ENCODE results near the gene LONRF3. TPM values are rescaled to one million over a fixed set of nuclear protein-coding genes. Genes with fewer than 3 reads are reported as not detected.

LONRF3 gene
- total and polyA plus RNA-seq, 2 of the 13 experiments (the other 11 are each of a cell fraction or from before 2014, with no cell fraction given), result 4.8 to 11.6 TPM

DNA sequence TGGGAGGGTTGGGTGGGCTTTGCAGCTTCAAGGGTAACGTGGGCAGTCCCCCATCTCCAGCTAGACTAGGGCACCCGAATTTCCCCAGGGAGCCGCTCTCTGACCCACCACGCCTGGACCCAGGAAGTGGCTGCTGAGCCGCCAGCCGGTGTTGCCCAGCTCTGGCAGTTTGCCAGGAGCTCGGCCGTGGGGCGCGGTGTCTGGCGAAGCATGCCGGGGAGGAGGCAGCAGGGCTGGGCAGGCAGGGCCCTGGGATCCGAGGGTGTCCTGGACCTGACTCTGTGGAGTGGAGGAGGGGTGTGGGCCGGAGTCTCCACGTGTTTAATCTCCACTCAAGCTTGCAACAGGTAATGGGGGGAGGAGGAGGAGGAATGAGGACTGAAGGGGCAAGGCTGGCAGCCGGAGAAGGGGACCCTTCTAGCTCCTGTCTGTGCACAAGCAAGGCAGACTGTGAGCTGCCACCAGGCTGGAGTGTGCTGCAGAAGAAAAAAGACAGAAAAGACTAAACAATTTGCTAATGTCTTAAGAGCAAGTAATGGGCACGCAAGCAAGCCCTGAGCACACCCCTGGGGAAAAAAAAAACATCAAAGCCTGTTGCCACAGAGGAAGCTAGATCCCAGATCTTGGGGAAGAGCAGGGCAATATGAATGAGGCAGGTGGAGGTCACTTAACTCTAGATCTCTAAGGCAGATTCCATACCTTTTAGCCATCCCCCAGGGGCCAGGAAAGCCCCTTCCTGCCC is 2.4 kb downstream of the LONRF3 start (continued):
- no peak for TF ChIP-seq SAFB2 (CRISPR knock-in tag; IDR thresholded peaks at IDR 0.05; ENCODE audit: borderline replicate concordance, low read depth)
- no peak for TF ChIP-seq KAT8 (CRISPR knock-in tag; IDR thresholded peaks at IDR 0.05)
- TF ChIP-seq RBM39 (IDR thresholded peaks at IDR 0.05; ENCODE audit: low read depth, low read length, poor library complexity, severe bottlenecking), result peak; percentile 32
- no peak for TF ChIP-seq KMT2A (CRISPR knock-in tag; IDR thresholded peaks at IDR 0.05)
- TF ChIP-seq, protein P1, sequence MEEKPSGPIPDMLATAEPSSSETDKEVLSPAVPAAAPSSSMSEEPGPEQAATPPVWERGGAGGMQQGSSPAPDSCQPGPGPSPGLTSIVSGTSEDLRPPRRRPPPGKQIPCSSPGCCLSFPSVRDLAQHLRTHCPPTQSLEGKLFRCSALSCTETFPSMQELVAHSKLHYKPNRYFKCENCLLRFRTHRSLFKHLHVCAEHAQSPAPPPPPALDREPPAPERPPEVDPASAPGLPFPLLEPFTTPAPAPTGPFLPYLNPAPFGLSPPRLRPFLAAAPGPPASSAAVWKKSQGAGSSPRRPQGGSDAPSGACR (CRISPR knock-in tag; IDR thresholded peaks at IDR 0.05), result no peak
- no peak for TF ChIP-seq ZNF317 (CRISPR knock-in tag; IDR thresholded peaks at IDR 0.05)
- no peak for TF ChIP-seq SRF (IDR thresholded peaks at IDR 0.05; ENCODE audit: low read depth, low read length)
- TF ChIP-seq, protein P2, sequence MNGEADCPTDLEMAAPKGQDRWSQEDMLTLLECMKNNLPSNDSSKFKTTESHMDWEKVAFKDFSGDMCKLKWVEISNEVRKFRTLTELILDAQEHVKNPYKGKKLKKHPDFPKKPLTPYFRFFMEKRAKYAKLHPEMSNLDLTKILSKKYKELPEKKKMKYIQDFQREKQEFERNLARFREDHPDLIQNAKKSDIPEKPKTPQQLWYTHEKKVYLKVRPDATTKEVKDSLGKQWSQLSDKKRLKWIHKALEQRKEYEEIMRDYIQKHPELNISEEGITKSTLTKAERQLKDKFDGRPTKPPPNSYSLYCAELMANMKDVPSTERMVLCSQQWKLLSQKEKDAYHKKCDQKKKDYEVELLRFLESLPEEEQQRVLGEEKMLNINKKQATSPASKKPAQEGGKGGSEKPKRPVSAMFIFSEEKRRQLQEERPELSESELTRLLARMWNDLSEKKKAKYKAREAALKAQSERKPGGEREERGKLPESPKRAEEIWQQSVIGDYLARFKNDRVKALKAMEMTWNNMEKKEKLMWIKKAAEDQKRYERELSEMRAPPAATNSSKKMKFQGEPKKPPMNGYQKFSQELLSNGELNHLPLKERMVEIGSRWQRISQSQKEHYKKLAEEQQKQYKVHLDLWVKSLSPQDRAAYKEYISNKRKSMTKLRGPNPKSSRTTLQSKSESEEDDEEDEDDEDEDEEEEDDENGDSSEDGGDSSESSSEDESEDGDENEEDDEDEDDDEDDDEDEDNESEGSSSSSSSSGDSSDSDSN (CRISPR knock-in tag; IDR thresholded peaks at IDR 0.05), result peak; percentile 11; the same call in 1 of the 2 replicates
- TF ChIP-seq ELF1 (CRISPR knock-in tag; IDR thresholded peaks at IDR 0.05), result peak; percentile 27; the same call in 1 of the 2 replicates
- TF ChIP-seq ESRRA (CRISPR knock-in tag; IDR thresholded peaks at IDR 0.05; ENCODE audit: low read depth), result no peak
- TF ChIP-seq ZNF441 (CRISPR knock-in tag; IDR thresholded peaks at IDR 0.05; ENCODE audit: borderline replicate concordance), result no peak
- TF ChIP-seq, protein P3, sequence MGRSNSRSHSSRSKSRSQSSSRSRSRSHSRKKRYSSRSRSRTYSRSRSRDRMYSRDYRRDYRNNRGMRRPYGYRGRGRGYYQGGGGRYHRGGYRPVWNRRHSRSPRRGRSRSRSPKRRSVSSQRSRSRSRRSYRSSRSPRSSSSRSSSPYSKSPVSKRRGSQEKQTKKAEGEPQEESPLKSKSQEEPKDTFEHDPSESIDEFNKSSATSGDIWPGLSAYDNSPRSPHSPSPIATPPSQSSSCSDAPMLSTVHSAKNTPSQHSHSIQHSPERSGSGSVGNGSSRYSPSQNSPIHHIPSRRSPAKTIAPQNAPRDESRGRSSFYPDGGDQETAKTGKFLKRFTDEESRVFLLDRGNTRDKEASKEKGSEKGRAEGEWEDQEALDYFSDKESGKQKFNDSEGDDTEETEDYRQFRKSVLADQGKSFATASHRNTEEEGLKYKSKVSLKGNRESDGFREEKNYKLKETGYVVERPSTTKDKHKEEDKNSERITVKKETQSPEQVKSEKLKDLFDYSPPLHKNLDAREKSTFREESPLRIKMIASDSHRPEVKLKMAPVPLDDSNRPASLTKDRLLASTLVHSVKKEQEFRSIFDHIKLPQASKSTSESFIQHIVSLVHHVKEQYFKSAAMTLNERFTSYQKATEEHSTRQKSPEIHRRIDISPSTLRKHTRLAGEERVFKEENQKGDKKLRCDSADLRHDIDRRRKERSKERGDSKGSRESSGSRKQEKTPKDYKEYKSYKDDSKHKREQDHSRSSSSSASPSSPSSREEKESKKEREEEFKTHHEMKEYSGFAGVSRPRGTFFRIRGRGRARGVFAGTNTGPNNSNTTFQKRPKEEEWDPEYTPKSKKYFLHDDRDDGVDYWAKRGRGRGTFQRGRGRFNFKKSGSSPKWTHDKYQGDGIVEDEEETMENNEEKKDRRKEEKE (IDR thresholded peaks at IDR 0.05), result no peak
- TF ChIP-seq RORA (CRISPR knock-in tag; IDR thresholded peaks at IDR 0.05), result no peak
- TF ChIP-seq ZNF451 (CRISPR knock-in tag; IDR thresholded peaks at IDR 0.05), result no peak
- TF ChIP-seq HDAC1 (CRISPR knock-in tag; IDR thresholded peaks at IDR 0.05), result 0 out of 2 replicates have a peak, but pooled peaks have one; percentile 1
- TF ChIP-seq, protein P4, sequence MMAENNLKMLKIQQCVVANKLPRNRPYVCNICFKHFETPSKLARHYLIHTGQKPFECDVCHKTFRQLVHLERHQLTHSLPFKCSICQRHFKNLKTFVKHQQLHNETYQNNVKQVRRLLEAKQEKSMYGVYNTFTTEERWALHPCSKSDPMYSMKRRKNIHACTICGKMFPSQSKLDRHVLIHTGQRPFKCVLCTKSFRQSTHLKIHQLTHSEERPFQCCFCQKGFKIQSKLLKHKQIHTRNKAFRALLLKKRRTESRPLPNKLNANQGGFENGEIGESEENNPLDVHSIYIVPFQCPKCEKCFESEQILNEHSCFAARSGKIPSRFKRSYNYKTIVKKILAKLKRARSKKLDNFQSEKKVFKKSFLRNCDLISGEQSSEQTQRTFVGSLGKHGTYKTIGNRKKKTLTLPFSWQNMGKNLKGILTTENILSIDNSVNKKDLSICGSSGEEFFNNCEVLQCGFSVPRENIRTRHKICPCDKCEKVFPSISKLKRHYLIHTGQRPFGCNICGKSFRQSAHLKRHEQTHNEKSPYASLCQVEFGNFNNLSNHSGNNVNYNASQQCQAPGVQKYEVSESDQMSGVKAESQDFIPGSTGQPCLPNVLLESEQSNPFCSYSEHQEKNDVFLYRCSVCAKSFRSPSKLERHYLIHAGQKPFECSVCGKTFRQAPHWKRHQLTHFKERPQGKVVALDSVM (CRISPR knock-in tag; IDR thresholded peaks at IDR 0.05), result 0 out of 2 replicates have a peak, but pooled peaks have one; percentile 44

All from HepG2 (cell line).